OCI-LY3 (cell line): ENCODE measurements around the gene ATP6V1G3.

Source experiments
- H2AFZ ChIP-seq: fragments of 200-600, 300-600 bp; shearing (Covaris generic); 2 replicates; pipeline ENCODE4 v1.6.0; 2014; ENCODE audit warnings: antibody characterized with exemption, low read depth, low read length
- H3K27ac ChIP-seq: fragments of 200-600, 300-600 bp; sonication (generic); 2 replicates; pipeline ENCODE4 v1.5.1; 2014; ENCODE audit warnings: mild to moderate bottlenecking, low read length, moderate library complexity, mixed read lengths
- H3K27me3 ChIP-seq: fragments of 200-600, 300-600 bp; sonication (generic); 2 replicates; pipeline ENCODE4 v1.6.1; 2014; ENCODE audit warnings: low read depth, low read length, mixed read lengths
- H3K36me3 ChIP-seq: fragments of 200-600, 300-600 bp; sonication (generic); replicated peaks from 2 replicates; pipeline ENCODE3; 2014; ENCODE audit warnings: low read depth, low read length, mixed read lengths
- H3K4me1 ChIP-seq: fragments of 300-600, 200-600 bp; sonication (generic); 2 replicates; pipeline ENCODE4 v1.6.1; 2014; ENCODE audit warnings: low read length, mixed read lengths
- H3K4me2 ChIP-seq: fragments of 200-600, 300-600 bp; sonication (generic); 2 replicates; pipeline ENCODE4 v1.6.1; 2014; ENCODE audit warnings: low read length, mixed read lengths
- H3K4me3 ChIP-seq: fragments of 300-600, 200-600 bp; sonication (generic); 2 replicates; pipeline ENCODE4 v1.5.1; 2014; ENCODE audit warnings: antibody characterized with exemption, mild to moderate bottlenecking, low read length, moderate library complexity
- H3K79me2 ChIP-seq: fragments of 300-600, 200-600 bp; shearing (Covaris generic); 2 replicates; pipeline ENCODE4 v1.6.1; 2014; ENCODE audit warnings: mild to moderate bottlenecking, low read length, mixed read lengths
- H3K9ac ChIP-seq: fragments of 300-600, 200-600 bp; shearing (Covaris generic); 2 replicates; pipeline ENCODE4 v1.6.0; 2014; ENCODE audit warnings: mild to moderate bottlenecking, low read length, moderate library complexity
- H3K9me3 ChIP-seq: fragments of 200-600, 300-600 bp; shearing (Covaris generic); 2 replicates; pipeline ENCODE4 v1.6.1; 2014; ENCODE audit warnings: low read length, mixed read lengths; ENCODE audit not compliant: insufficient read depth
- H4K20me1 ChIP-seq: fragments of 200-600, 300-600 bp; sonication (generic); 2 replicates; pipeline ENCODE4 v1.6.1; 2016; ENCODE audit warnings: low read length, mixed read lengths; ENCODE audit not compliant: insufficient read depth
- EZH2phosphoT487 ChIP-seq: fragments of 200-600 bp; shearing (Covaris generic); IDR thresholded peaks from 2 replicates; pipeline ENCODE4 v1.6.1; 2018; ENCODE audit warnings: antibody characterized with exemption, mixed run types, low read depth
- TF ChIP-seq, protein P1 (sequence below): fragments of 200-600, 300-600 bp; sonication (generic); IDR thresholded peaks from 2 replicates; pipeline ENCODE4 v1.5.1; 2014; ENCODE audit warnings: antibody characterized with exemption, low read length, low read depth

ATP6V1G3 gene

DNA sequence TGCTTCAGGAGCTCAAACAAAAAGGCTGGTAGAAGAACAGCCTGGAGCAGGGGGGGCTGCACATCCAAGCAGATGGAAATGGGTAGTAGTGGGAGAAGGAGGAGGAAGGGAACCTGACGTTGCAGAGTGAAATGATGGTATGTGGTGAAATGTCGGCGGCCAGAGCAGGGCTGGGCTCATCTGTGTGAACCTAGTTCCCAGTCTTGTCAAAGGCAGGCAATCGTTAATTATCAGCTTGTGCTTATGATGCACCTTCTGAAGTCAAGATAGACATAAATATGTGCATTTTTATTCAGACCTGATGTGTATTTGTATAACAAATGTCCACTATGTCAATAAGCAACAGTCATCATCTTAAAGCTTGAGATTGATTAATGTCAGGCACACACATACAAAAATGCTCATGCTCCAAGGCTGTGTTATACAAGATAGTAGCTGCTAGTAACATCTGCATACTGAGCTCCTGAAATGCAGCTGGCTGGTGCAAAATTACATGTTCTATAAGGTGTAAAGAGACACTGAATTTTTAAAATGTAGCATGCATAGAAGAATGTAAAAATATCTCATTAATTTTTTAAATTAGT lies 10.6 kb upstream of the ATP6V1G3 start:
- H3K79me2 ChIP-seq, result no peaks in the 10 kb centered on the region
- no peaks in the 10 kb centered on the region for H4K20me1 ChIP-seq
- no peak overlapping the region for H3K4me3 ChIP-seq
- peaks cover 46% of the 10 kb centered on the region for H3K4me1 ChIP-seq
- H3K36me3 ChIP-seq, result peaks cover 15% of the 10 kb centered on the region
- H3K9me3 ChIP-seq, result peaks cover 7% of the 10 kb centered on the region; the same call in 1 of the 2 replicates
- no peak overlapping the region for H2AFZ ChIP-seq
- no peaks in the 10 kb centered on the region for H3K27me3 ChIP-seq
- H3K4me2 ChIP-seq, result no peak overlapping the region
- H3K9ac ChIP-seq, result no peak overlapping the region
- no peak for TF ChIP-seq EZH2phosphoT487
- TF ChIP-seq, protein P1, sequence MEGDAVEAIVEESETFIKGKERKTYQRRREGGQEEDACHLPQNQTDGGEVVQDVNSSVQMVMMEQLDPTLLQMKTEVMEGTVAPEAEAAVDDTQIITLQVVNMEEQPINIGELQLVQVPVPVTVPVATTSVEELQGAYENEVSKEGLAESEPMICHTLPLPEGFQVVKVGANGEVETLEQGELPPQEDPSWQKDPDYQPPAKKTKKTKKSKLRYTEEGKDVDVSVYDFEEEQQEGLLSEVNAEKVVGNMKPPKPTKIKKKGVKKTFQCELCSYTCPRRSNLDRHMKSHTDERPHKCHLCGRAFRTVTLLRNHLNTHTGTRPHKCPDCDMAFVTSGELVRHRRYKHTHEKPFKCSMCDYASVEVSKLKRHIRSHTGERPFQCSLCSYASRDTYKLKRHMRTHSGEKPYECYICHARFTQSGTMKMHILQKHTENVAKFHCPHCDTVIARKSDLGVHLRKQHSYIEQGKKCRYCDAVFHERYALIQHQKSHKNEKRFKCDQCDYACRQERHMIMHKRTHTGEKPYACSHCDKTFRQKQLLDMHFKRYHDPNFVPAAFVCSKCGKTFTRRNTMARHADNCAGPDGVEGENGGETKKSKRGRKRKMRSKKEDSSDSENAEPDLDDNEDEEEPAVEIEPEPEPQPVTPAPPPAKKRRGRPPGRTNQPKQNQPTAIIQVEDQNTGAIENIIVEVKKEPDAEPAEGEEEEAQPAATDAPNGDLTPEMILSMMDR, result no peak
- H3K27ac ChIP-seq, result 0 out of 2 replicates have a peak overlapping the region, but pooled peaks have one; percentile 81

DNA sequence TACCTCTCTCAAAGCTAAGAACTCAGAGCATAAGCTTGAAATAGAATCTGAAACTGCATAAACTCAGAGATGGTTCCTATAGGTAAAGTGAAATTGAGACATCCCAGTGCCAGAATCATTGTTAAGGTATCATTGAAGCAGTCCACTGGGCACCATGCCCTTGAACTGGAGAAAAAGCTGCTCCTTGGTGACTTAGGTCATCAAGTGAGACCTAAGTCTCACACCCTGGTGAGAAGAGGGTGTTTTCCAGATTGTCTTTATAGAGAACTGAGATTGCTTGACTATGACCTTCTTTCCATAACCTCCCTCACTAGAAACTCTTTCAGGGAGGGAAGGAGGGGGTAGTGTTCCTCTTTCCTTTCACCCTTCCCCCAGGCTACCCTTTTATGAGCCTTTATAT lies 9.4 kb upstream of the ATP6V1G3 start:
- peaks cover 7% of the 10 kb centered on the region; the same call in 1 of the 2 replicates for H3K9me3 ChIP-seq
- peak overlapping the region; percentile 60 for H3K4me2 ChIP-seq
- TF ChIP-seq EZH2phosphoT487, result no peak
- TF ChIP-seq, protein P1, result no peak
- peak overlapping the region; percentile 81 for H3K27ac ChIP-seq
- H4K20me1 ChIP-seq, result no peaks in the 10 kb centered on the region
- no peaks in the 10 kb centered on the region for H3K79me2 ChIP-seq
- H3K36me3 ChIP-seq, result peaks cover 15% of the 10 kb centered on the region
- peak overlapping the region; percentile 25; the same call in 1 of the 2 replicates for H3K4me3 ChIP-seq
- H3K4me1 ChIP-seq, result peaks cover 45% of the 10 kb centered on the region
- peak overlapping the region; percentile 54 for H3K9ac ChIP-seq
- H3K27me3 ChIP-seq, result no peaks in the 10 kb centered on the region
- H2AFZ ChIP-seq, result peak overlapping the region; percentile 32; the same call in 1 of the 2 replicates

DNA sequence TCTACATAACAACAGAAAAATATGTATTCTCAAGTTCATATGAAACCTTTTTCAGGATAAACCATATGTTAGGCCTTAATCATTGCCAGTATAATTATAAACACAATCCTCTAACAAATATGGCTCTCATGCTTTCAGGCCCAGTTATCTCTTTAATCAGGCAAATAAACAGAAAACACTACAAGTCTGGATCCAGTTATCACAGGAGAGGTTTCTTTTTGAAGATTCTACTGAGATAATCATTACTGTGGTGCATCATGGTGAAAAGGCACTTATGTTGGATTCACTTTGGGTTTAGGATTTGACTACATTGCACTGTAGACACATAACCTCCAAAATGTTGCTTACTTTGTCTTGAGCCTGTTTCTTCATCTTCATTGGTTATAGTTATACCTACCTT lies 8.4 kb upstream of the ATP6V1G3 start:
- Histone ChIP-seq H3K4me2 (peak overlapping the region; percentile 60), H3K79me2 (no peaks in the 10 kb centered on the region), H4K20me1 (no peaks in the 10 kb centered on the region), H3K27me3 (no peaks in the 10 kb centered on the region), H3K9ac (peak overlapping the region; percentile 54; the same call in 1 of the 2 replicates), H3K27ac (peak overlapping the region; percentile 81), H3K36me3 (peaks cover 15% of the 10 kb centered on the region), H3K4me1 (peaks cover 47% of the 10 kb centered on the region), H3K9me3 (peaks cover 7% of the 10 kb centered on the region; the same call in 1 of the 2 replicates), H2AFZ (no peak overlapping the region), H3K4me3 (no peak overlapping the region)
- TF ChIP-seq, protein P1, result no peak
- no peak for TF ChIP-seq EZH2phosphoT487

DNA sequence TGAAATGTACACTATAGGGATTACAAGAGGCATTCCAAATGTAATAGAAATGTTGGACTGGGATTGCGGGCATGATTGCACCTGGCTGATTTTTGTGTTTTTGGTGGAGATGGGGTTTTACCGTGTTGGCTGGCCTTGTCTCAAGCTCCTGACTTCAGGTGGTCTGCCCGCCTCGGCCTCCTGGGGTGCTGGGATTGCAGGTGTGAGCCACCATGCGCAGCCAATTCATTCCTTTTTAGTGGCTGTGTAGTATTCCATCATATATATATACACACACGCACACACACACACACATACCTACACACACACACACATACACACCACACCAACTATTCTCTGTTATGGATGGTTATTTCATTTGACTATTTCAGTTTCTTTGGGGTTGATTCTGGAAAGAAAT lies 4.7 kb upstream of the ATP6V1G3 start:
- Histone ChIP-seq H2AFZ (no peak overlapping the region), H3K9me3 (peaks cover 7% of the 10 kb centered on the region; the same call in 1 of the 2 replicates), H3K4me3 (no peak overlapping the region), H3K27me3 (no peaks in the 10 kb centered on the region), H3K79me2 (no peaks in the 10 kb centered on the region), H4K20me1 (no peaks in the 10 kb centered on the region), H3K4me1 (peaks cover 41% of the 10 kb centered on the region), H3K27ac (no peak overlapping the region), H3K4me2 (no peak overlapping the region), H3K9ac (no peak overlapping the region), H3K36me3 (peaks cover 15% of the 10 kb centered on the region)
- TF ChIP-seq EZH2phosphoT487, result no peak
- TF ChIP-seq, protein P1, result no peak
